HepG2 (cell line): Measurements from ENCODE around the gene UBL5. TPM values are rescaled to one million over a fixed set of nuclear protein-coding genes. Genes with fewer than 3 reads are reported as not detected.

Experiments
- BRD4 ChIP-seq: sonication (generic); formaldehyde crosslinking; IDR thresholded peaks from 2 replicates; pipeline ENCODE4 v1.4.0; 2020; ENCODE audit warnings: missing genetic modification reagents
- GABPA ChIP-seq, 2 experiments: IDR thresholded peaks; 2 replicates each; pipeline ENCODE4 v1.6.1; 2011 to 2016; ENCODE audit warnings: low read depth in 2 of 2, low read length in 1 of 2, missing biosample characterization in 1 of 2, missing genetic modification characterization in 1 of 2
- IRX3 ChIP-seq: sonication (generic); formaldehyde crosslinking; IDR thresholded peaks from 2 replicates; pipeline ENCODE4 v1.8.1; 2023; ENCODE audit warnings: mild to moderate bottlenecking, low read depth, missing genetic modification reagents, borderline replicate concordance
- JUN ChIP-seq: sonication (generic); formaldehyde crosslinking; IDR thresholded peaks from 2 replicates; pipeline ENCODE4 v1.4.0; 2020; ENCODE audit warnings: mild to moderate bottlenecking, missing genetic modification reagents
- MED13 ChIP-seq: sonication (generic); formaldehyde crosslinking; IDR thresholded peaks from 2 replicates; pipeline ENCODE4 v1.5.0; 2020; ENCODE audit warnings: missing genetic modification reagents
- MEF2D ChIP-seq: sonication (generic); formaldehyde crosslinking; IDR thresholded peaks from 2 replicates; pipeline ENCODE4 v1.5.1; 2020; ENCODE audit warnings: mild to moderate bottlenecking, missing genetic modification reagents
- MTF1 ChIP-seq: sonication (generic); formaldehyde crosslinking; IDR thresholded peaks from 2 replicates; pipeline ENCODE4 v1.5.0; 2020; ENCODE audit warnings: missing genetic modification reagents
- POLR2AphosphoS2 ChIP-seq: IDR thresholded peaks from 2 replicates; pipeline ENCODE4 v1.6.1; 2011; ENCODE audit warnings: low read depth, low read length, improper control_type of control experiment
- SOX6 ChIP-seq, 2 experiments: fragments of 450-650 bp in 1 of 2; sonication (generic) in 1 of 2; formaldehyde crosslinking in 1 of 2; IDR thresholded peaks; 2 replicates each; pipeline versions ENCODE4 v1.4.0 to v1.6.1; 2017 to 2020; ENCODE audit warnings: antibody characterized with exemption in 1 of 2, mild to moderate bottlenecking in 1 of 2, missing genetic modification reagents in 1 of 2
- TBL1XR1 ChIP-seq: fragments of 150-350 bp; IDR thresholded peaks from 2 replicates; pipeline ENCODE4 v1.6.1; 2014; ENCODE audit warnings: borderline replicate concordance, low read length; ENCODE audit not compliant: partially characterized antibody
- ZBTB1 ChIP-seq: sonication (generic); formaldehyde crosslinking; IDR thresholded peaks from 2 replicates; pipeline ENCODE4 v1.4.0; 2020; ENCODE audit warnings: missing genetic modification reagents, borderline replicate concordance
- ZNF3 ChIP-seq: IDR thresholded peaks from 2 replicates; pipeline ENCODE4 v1.7.0; 2017; ENCODE audit warnings: inconsistent platforms
- ZNF335 ChIP-seq: sonication (generic); formaldehyde crosslinking; IDR thresholded peaks from 2 replicates; pipeline ENCODE4 v1.4.0; 2020; ENCODE audit warnings: missing genetic modification reagents
- polyA plus RNA-seq, 8 experiments: library from polyadenylated mRNA; depleted of rRNA in 3 of 8; stranded (reverse) in 7 of 8; unstranded in 1 of 8; fragments of >200 nt; fragmentation: Illumina TruSeq in 4 of 8; extraction: Trizol in 4 of 8; gene quantifications; 2 replicates each; pipeline versions ENCODE4 v1.2.1 to v1.2.3, GENCODE V29; 2011 to 2016; ENCODE audit warnings: low read depth in 4 of 8, missing spikeins in 1 of 8, mixed read lengths in 1 of 8; ENCODE audit not compliant: insufficient read depth in 1 of 8
- total RNA-seq, 5 experiments: library from RNA; depleted of rRNA; stranded (reverse); fragments of >200 nt; fragmentation: Illumina TruSeq; extraction: Trizol; gene quantifications; 2 replicates each; pipeline ENCODE4 v1.2.3, GENCODE V29; 2016; ENCODE audit warnings: low read depth in 1 of 5
- TF ChIP-seq, protein P1 (sequence below): IDR thresholded peaks from 2 replicates; pipeline ENCODE4 v1.6.1; 2018; ENCODE audit warnings: missing genetic modification reagents
- TF ChIP-seq, protein P2 (sequence below): sonication (generic); formaldehyde crosslinking; IDR thresholded peaks from 2 replicates; pipeline ENCODE4 v1.4.0; 2020; ENCODE audit warnings: missing genetic modification reagents
- TF ChIP-seq, protein P3 (sequence below): sonication (generic); formaldehyde crosslinking; IDR thresholded peaks from 2 replicates; pipeline ENCODE4 v1.8.1; 2022; ENCODE audit warnings: low read depth, mild to moderate bottlenecking, missing genetic modification reagents
- TF ChIP-seq, protein P4 (sequence below): sonication (generic); formaldehyde crosslinking; IDR thresholded peaks from 2 replicates; pipeline ENCODE4 v1.4.0; 2020; ENCODE audit warnings: mild to moderate bottlenecking, missing genetic modification reagents, borderline replicate concordance
- TF ChIP-seq, protein P5 (sequence below): sonication (generic); formaldehyde crosslinking; IDR thresholded peaks from 2 replicates; pipeline ENCODE4 v1.4.0; 2020; ENCODE audit warnings: missing genetic modification reagents

UBL5 gene
- total and polyA plus RNA-seq, 2 of the 13 experiments (the other 11 are each of a cell fraction or from before 2014, with no cell fraction given): 373 to 487 TPM

DNA sequence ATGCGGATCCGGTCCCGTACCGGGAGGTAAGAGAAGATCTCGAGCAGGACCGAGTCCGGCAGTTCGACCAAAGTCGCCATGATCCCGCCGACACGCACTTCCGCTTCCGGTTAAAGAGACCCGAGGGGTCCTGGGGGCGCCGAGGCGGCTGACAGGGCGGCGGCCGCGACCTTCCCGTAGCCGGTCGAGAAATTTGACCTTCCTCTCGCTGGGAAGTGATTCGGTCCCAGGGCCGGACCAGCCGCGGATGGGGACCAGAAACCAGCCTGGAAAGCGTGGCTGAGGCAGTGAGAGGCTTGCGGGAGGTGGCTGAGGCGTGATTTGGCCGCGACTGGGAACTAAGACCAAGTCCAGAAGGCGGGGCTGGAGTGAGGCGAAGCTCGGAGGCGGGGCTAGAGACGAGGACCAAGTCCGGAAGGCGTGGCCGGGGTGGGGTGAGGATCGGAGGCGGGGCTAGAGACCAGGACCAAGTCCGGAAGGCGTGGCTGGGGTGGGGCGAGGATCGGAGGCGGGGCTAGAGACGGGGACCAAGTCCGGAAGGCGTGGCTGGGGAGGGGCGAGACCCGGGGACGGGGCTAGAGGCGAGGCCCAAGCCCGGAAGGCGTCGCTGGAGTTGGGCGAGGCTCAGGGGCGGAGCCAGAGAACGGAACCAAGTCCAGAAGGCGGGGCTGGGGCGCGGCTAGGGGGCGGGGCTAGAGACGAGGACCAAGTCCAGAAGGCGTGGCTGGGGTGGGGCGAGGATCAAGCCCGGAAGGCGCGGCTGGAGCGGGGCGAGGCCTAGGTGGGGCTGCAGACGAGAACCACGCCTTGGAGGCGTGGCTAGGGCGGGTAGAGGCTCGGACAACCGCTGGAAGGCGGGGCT, 8.8 kb upstream of the UBL5 start, which contains the start of gene FBXL12 (continued):
- TF ChIP-seq TBL1XR1 (no peak), POLR2AphosphoS2 (peak; percentile 90), MTF1 (CRISPR knock-in tag) (no peak), BRD4 (CRISPR knock-in tag) (no peak), JUN (CRISPR knock-in tag) (no peak), ZNF3 (CRISPR knock-in tag) (no peak), ZNF335 (CRISPR knock-in tag) (peak; percentile 96), SOX6 (IDR thresholded peaks at IDR 0.05) (no peak), SOX6 (CRISPR knock-in tag; IDR thresholded peaks at IDR 0.05) (peak; percentile 71), MEF2D (CRISPR knock-in tag) (peak; percentile 67), ZBTB1 (CRISPR knock-in tag) (no peak), MED13 (CRISPR knock-in tag) (0 out of 2 replicates have a peak, but pooled peaks have one; percentile 19), IRX3 (CRISPR knock-in tag) (no peak), GABPA (IDR thresholded peaks at IDR 0.05; ENCODE audit: low read depth, low read length) (peak; percentile 89), GABPA (CRISPR knock-in tag; IDR thresholded peaks at IDR 0.05; ENCODE audit: low read depth) (peak; percentile 97)
- TF ChIP-seq, protein P1, sequence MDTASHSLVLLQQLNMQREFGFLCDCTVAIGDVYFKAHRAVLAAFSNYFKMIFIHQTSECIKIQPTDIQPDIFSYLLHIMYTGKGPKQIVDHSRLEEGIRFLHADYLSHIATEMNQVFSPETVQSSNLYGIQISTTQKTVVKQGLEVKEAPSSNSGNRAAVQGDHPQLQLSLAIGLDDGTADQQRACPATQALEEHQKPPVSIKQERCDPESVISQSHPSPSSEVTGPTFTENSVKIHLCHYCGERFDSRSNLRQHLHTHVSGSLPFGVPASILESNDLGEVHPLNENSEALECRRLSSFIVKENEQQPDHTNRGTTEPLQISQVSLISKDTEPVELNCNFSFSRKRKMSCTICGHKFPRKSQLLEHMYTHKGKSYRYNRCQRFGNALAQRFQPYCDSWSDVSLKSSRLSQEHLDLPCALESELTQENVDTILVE (CRISPR knock-in tag): 0 out of 2 replicates have a peak, but pooled peaks have one; percentile 34
- TF ChIP-seq, protein P2, sequence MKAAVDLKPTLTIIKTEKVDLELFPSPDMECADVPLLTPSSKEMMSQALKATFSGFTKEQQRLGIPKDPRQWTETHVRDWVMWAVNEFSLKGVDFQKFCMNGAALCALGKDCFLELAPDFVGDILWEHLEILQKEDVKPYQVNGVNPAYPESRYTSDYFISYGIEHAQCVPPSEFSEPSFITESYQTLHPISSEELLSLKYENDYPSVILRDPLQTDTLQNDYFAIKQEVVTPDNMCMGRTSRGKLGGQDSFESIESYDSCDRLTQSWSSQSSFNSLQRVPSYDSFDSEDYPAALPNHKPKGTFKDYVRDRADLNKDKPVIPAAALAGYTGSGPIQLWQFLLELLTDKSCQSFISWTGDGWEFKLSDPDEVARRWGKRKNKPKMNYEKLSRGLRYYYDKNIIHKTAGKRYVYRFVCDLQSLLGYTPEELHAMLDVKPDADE (CRISPR knock-in tag): no peak
- TF ChIP-seq, protein P3, sequence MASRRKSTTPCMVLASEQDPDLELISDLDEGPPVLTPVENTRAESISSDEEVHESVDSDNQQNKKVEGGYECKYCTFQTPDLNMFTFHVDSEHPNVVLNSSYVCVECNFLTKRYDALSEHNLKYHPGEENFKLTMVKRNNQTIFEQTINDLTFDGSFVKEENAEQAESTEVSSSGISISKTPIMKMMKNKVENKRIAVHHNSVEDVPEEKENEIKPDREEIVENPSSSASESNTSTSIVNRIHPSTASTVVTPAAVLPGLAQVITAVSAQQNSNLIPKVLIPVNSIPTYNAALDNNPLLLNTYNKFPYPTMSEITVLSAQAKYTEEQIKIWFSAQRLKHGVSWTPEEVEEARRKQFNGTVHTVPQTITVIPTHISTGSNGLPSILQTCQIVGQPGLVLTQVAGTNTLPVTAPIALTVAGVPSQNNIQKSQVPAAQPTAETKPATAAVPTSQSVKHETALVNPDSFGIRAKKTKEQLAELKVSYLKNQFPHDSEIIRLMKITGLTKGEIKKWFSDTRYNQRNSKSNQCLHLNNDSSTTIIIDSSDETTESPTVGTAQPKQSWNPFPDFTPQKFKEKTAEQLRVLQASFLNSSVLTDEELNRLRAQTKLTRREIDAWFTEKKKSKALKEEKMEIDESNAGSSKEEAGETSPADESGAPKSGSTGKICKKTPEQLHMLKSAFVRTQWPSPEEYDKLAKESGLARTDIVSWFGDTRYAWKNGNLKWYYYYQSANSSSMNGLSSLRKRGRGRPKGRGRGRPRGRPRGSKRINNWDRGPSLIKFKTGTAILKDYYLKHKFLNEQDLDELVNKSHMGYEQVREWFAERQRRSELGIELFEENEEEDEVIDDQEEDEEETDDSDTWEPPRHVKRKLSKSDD (CRISPR knock-in tag): peak; percentile 37; the same call in 1 of the 2 replicates
- TF ChIP-seq, protein P4, sequence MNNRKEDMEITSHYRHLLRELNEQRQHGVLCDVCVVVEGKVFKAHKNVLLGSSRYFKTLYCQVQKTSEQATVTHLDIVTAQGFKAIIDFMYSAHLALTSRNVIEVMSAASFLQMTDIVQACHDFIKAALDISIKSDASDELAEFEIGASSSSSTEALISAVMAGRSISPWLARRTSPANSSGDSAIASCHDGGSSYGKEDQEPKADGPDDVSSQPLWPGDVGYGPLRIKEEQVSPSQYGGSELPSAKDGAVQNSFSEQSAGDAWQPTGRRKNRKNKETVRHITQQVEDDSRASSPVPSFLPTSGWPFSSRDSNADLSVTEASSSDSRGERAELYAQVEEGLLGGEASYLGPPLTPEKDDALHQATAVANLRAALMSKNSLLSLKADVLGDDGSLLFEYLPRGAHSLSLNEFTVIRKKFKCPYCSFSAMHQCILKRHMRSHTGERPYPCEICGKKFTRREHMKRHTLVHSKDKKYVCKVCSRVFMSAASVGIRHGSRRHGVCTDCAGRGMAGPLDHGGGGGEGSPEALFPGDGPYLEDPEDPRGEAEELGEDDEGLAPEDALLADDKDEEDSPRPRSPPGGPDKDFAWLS (CRISPR knock-in tag): no peak
- TF ChIP-seq, protein P5, sequence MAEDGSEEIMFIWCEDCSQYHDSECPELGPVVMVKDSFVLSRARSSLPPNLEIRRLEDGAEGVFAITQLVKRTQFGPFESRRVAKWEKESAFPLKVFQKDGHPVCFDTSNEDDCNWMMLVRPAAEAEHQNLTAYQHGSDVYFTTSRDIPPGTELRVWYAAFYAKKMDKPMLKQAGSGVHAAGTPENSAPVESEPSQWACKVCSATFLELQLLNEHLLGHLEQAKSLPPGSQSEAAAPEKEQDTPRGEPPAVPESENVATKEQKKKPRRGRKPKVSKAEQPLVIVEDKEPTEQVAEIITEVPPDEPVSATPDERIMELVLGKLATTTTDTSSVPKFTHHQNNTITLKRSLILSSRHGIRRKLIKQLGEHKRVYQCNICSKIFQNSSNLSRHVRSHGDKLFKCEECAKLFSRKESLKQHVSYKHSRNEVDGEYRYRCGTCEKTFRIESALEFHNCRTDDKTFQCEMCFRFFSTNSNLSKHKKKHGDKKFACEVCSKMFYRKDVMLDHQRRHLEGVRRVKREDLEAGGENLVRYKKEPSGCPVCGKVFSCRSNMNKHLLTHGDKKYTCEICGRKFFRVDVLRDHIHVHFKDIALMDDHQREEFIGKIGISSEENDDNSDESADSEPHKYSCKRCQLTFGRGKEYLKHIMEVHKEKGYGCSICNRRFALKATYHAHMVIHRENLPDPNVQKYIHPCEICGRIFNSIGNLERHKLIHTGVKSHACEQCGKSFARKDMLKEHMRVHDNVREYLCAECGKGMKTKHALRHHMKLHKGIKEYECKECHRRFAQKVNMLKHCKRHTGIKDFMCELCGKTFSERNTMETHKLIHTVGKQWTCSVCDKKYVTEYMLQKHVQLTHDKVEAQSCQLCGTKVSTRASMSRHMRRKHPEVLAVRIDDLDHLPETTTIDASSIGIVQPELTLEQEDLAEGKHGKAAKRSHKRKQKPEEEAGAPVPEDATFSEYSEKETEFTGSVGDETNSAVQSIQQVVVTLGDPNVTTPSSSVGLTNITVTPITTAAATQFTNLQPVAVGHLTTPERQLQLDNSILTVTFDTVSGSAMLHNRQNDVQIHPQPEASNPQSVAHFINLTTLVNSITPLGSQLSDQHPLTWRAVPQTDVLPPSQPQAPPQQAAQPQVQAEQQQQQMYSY (CRISPR knock-in tag): no peak
